ENCODE results near the gene TEKTIP1. TPM values are rescaled to one million over a fixed set of nuclear protein-coding genes. Genes with fewer than 3 reads are reported as not detected.

Gene TEKTIP1
- total RNA-seq, 1 donor from 2014 or later, result not detected

DNA sequence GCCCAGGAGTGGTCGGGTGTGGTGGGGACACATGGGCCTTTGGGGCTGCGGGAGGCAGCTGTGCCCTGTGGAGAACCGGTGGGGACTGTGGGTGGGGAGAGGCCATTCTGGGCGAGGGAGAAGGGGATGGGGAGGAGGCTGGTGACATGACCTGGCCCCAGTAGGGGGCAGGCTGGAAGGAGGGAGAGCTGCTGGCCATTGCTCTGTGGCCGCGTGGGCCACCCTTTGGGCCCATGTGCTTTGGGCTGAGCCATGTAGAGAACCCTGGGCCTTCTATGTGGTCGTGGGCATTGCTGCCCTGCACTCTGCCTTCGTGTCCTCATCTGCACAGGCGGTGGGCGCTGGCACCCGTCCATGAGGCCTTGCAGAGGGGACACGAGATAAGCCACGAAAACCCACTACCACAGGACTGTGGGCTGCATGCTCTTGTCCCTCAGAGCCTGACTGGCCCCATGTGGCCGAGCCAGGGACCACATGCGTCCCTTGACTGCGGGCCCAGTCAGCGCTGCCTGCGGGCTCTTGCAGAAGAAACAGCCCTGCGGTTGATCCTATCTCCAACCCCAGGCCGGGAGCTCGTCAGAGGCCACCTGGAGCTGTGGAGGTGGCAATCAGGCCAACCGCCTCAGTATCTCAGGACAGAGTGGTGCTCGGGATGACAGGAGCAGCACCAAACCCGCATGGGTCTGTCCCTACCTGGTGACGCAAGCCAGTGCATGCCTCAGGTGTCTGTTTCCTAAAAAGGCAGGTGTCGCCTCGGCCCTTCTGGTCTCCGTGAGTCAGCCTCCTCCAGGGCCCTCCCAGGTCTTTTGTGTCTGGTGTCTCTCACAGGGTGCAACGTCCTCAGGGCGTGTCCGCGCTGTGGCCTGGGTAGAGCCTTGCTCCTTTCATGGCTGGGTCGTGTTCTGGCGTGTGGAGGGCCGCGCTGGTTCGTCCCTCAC lies 18.5 kb upstream of the TEKTIP1 start:
- Histone ChIP-seq H3K4me3 (ENCODE audit: low read depth, low read length) (peak overlapping the region; percentile 9), H3K27me3 (ENCODE audit: control insufficient read depth, insufficient read depth, low read length) (no peaks in the 10 kb centered on the region), H3K36me3 (ENCODE audit: control insufficient read depth, insufficient read depth, low read length) (peaks cover 33% of the 10 kb centered on the region)
- FAIRE-seq (peak; percentile 94), DNase-seq (ENCODE audit: low read depth) (peak; percentile 87)
- TF ChIP-seq, protein P1, sequence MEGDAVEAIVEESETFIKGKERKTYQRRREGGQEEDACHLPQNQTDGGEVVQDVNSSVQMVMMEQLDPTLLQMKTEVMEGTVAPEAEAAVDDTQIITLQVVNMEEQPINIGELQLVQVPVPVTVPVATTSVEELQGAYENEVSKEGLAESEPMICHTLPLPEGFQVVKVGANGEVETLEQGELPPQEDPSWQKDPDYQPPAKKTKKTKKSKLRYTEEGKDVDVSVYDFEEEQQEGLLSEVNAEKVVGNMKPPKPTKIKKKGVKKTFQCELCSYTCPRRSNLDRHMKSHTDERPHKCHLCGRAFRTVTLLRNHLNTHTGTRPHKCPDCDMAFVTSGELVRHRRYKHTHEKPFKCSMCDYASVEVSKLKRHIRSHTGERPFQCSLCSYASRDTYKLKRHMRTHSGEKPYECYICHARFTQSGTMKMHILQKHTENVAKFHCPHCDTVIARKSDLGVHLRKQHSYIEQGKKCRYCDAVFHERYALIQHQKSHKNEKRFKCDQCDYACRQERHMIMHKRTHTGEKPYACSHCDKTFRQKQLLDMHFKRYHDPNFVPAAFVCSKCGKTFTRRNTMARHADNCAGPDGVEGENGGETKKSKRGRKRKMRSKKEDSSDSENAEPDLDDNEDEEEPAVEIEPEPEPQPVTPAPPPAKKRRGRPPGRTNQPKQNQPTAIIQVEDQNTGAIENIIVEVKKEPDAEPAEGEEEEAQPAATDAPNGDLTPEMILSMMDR (IDR thresholded peaks at IDR 0.05; ENCODE audit: insufficient read depth, low read length, severe bottlenecking), result peak; percentile 9

DNA sequence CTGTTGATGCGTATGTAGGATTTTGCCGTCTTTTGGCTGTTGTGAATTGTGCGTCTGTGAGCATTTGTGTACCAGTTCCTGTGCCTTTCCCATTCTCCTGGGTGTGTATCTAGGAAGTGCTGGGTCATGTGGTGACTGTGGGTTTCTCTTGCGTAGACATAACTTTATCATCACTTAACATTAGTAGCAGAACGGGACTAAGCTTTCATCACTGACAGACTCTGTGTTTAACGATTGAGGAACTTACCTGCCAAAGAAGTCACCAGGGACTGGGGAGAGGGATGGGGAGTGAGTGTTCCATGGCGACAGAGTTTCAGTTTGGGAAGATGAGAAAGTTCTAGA lies 17.9 kb upstream of the TEKTIP1 start:
- H3K36me3 ChIP-seq (ENCODE audit: control insufficient read depth, insufficient read depth, low read length), result peaks cover 34% of the 10 kb centered on the region
- FAIRE-seq (no peak), DNase-seq (ENCODE audit: low read depth) (no peak)
- H3K27me3 ChIP-seq (ENCODE audit: control insufficient read depth, insufficient read depth, low read length), result no peaks in the 10 kb centered on the region
- TF ChIP-seq, protein P1 (IDR thresholded peaks at IDR 0.05; ENCODE audit: insufficient read depth, low read length, severe bottlenecking), result no peak
- H3K4me3 ChIP-seq (ENCODE audit: low read depth, low read length), result peak overlapping the region; percentile 9

DNA sequence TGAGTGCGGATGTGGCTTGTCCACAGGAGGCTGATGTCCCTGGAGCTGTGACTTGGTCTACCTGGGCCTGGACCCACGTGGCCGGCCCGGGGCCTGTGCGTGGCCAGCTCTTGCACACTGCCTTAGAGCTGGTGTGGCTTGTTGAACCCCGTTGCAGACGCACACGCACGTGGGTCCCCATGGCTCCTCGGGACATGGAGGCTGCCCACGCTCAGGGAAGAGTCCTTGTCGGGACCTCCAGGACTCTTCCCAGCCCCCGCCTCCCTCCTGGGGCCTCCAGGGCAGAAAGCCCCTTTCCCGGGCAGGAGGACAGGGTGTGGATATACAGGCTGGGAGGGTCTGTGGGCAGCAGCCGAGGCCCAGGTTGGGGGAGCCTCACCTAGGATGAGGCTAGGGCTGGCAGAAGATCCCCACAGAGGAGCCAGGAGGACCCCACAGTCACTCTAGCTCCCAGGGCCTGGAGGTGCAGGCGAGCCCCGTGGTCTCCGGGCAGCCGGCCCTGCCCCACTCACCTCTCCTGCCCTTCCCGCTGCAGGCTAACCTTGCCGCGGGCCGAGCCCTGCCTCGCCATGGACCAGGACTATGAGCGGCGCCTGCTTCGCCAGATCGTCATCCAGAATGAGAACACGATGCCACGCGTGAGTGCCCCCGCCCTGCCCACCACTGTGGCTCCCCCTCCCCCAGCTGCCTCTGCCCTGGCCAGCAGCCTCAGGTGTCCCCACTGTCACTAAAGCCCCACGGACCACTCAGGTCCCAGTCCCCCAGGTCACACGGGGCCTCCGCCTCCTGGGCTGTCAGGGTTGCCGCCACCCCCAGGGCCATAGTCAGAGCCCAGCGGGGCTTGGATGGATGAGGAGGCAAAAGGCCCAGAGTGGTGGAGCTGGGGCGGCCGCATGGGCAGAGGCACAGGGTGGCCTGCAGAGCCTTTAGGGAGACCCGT lies 16.3 kb upstream of the TEKTIP1 start:
- peaks cover 44% of the 10 kb centered on the region for H3K36me3 ChIP-seq (ENCODE audit: control insufficient read depth, insufficient read depth, low read length)
- H3K27me3 ChIP-seq (ENCODE audit: control insufficient read depth, insufficient read depth, low read length), result no peaks in the 10 kb centered on the region
- no peak for FAIRE-seq
- TF ChIP-seq, protein P1 (IDR thresholded peaks at IDR 0.05; ENCODE audit: insufficient read depth, low read length, severe bottlenecking), result no peak
- no peak for DNase-seq (ENCODE audit: low read depth)
- H3K4me3 ChIP-seq (ENCODE audit: low read depth, low read length), result no peak overlapping the region

DNA sequence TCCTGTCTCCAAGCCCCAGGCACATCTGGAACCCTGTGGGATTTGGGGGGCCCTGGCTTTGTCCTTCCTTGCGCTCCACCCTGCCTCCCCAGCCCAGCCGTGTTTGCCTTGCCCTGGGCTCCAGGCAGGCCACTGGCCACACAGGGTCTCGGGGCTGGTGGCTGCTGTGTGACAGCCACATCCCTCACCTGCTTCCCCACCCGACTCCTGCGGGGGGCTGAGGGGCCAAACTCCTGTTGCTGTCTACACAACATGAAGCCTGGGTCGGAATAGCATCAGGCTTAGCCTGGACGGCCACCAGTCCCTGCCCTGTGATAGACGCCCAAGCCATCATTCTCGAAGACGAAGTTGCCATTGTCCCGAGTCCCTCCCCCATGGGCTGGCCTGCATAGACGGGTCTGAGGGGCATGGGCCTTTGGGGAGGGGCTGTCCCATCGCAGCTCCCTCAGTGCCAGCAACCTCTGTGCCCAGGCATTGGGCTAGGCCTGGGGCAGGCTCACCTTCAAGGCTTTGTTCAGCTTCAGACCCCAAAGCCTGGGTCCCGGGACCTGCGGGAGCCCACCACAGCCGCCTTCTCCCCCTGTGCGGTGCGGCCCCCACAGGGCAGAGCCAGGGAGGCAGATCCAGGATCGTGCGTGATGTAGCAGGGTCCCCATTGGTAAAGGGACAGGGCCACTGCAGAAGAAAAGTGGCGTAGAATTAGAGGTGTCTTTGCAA lies 15.5 kb upstream of the TEKTIP1 start:
- Histone ChIP-seq H3K4me3 (ENCODE audit: low read depth, low read length) (no peak overlapping the region), H3K27me3 (ENCODE audit: control insufficient read depth, insufficient read depth, low read length) (no peaks in the 10 kb centered on the region), H3K36me3 (ENCODE audit: control insufficient read depth, insufficient read depth, low read length) (peaks cover 50% of the 10 kb centered on the region)
- TF ChIP-seq, protein P1 (IDR thresholded peaks at IDR 0.05; ENCODE audit: insufficient read depth, low read length, severe bottlenecking), result no peak
- FAIRE-seq, result no peak
- DNase-seq (ENCODE audit: low read depth), result no peak

DNA sequence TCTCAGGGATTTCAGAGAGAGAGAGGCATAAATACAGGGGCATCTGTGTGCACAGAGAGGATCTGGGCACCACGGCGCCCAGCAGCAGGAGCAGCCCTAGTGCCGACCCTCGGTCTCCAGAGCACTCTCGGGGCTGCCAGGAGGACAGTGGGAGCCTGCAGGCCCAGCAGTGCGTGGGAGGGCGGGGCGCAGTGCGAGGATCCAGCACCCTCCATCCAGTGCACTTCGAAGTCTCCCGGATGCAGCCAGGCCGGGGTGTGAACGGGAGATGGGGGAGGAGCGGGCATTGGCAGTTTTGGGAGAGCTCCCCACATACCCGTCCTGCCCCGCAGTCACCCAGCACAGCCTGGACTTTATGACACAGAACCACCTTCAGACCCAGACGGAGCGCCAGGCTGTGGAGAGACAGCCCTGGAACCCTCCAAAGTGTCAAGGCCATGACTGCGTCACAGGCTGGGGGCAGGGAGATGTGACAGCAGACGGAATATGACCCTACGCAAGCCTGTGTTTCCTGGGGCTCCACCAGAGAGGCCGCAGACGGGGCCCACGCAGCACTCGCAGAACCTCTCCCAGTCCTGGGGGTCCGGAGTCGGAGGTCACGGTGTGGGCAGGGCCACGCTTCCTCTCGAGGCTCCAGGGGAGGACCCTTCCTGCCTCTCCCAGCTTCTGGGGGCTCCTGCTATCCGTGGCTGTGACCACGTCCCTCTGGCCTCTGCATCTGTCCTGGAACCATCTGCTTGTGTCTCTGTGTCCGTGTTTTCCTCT lies 14.7 kb upstream of the TEKTIP1 start:
- Histone ChIP-seq H3K36me3 (ENCODE audit: control insufficient read depth, insufficient read depth, low read length) (peaks cover 46% of the 10 kb centered on the region), H3K4me3 (ENCODE audit: low read depth, low read length) (no peak overlapping the region), H3K27me3 (ENCODE audit: control insufficient read depth, insufficient read depth, low read length) (no peaks in the 10 kb centered on the region)
- DNase-seq (ENCODE audit: low read depth) (no peak), FAIRE-seq (no peak)
- TF ChIP-seq, protein P1 (IDR thresholded peaks at IDR 0.05; ENCODE audit: insufficient read depth, low read length, severe bottlenecking), result no peak

Data from bronchial epithelial cell (primary cell).